ENCODE results near the gene OTUD5.

OTUD5 gene

GRCh38 chrX:49002091-49002935, 44.9 kb upstream of the OTUD5 start, which contains the start of gene GRIPAP1 (continued):
- TF ChIP-seq TSHZ1 (tag by site-specific recombination; IDR thresholded peaks at IDR 0.05; ENCODE audit: borderline replicate concordance) (no peak), ZNF449 (tag by site-specific recombination; IDR thresholded peaks at IDR 0.05) (no peak), ZNF518A (tag by site-specific recombination; conservative IDR thresholded peaks at IDR 0.05; ENCODE audit: low read depth) (peak; percentile 26; the same call in 1 of the 2 replicates), ZNF184 (tag by site-specific recombination; IDR thresholded peaks at IDR 0.05) (no peak), ZNF561 (tag by site-specific recombination; IDR thresholded peaks at IDR 0.05; ENCODE audit: borderline replicate concordance) (0 out of 2 replicates have a peak, but pooled peaks have one; percentile 32), WT1 (tag by site-specific recombination; IDR thresholded peaks at IDR 0.05) (no peak), ZFP69B (tag by site-specific recombination; IDR thresholded peaks at IDR 0.05) (no peak), KLF17 (tag by site-specific recombination; IDR thresholded peaks at IDR 0.05) (peak; percentile 75; the same call in 1 of the 2 replicates), REPIN1 (tag by site-specific recombination; IDR thresholded peaks at IDR 0.05; ENCODE audit: low read depth) (no peak), ZNF221 (tag by site-specific recombination; IDR thresholded peaks at IDR 0.05; ENCODE audit: borderline replicate concordance) (no peak), KLF10 (tag by site-specific recombination; IDR thresholded peaks at IDR 0.05) (peak; percentile 37; the same call in 1 of the 2 replicates), ZFP37 (tag by site-specific recombination; IDR thresholded peaks at IDR 0.05) (no peak), GLI4 (tag by site-specific recombination; IDR thresholded peaks at IDR 0.05) (peak; percentile 5; the same call in 1 of the 2 replicates), ZNF155 (tag by site-specific recombination; IDR thresholded peaks at IDR 0.05) (no peak), KLF16 (tag by site-specific recombination; IDR thresholded peaks at IDR 0.05) (peak; percentile 17; the same call in 1 of the 2 replicates), ZNF658 (tag by site-specific recombination; IDR thresholded peaks at IDR 0.05) (no peak), GLIS1 (tag by site-specific recombination; IDR thresholded peaks at IDR 0.05) (peak; percentile 56), ZNF16 (tag by site-specific recombination; IDR thresholded peaks at IDR 0.05; ENCODE audit: low read depth) (no peak), YY2 (tag by site-specific recombination; IDR thresholded peaks at IDR 0.05) (peak; percentile 75), ZEB2 (tag by site-specific recombination; IDR thresholded peaks at IDR 0.05) (no peak; the same call in 1 of the 2 replicates), ZBTB11 (tag by site-specific recombination; conservative IDR thresholded peaks at IDR 0.05; ENCODE audit: low read depth) (no peak; the same call in 1 of the 2 replicates), ZNF302 (tag by site-specific recombination; IDR thresholded peaks at IDR 0.05; ENCODE audit: low read depth) (no peak), ZBTB21 (tag by site-specific recombination; IDR thresholded peaks at IDR 0.05) (no peak), ZNF473 (tag by site-specific recombination; IDR thresholded peaks at IDR 0.05) (no peak), ZBTB48 (tag by site-specific recombination; IDR thresholded peaks at IDR 0.05) (no peak)
